H1 (cell line): ENCODE measurements around the gene L3MBTL4. TPM values are rescaled to one million over a fixed set of nuclear protein-coding genes. Genes with fewer than 3 reads are reported as not detected.

Source experiments
- CTCF ChIA-PET: fragments of 300-600 bp; sonication (Branson Sonifier 250); formaldehyde crosslinking; loops from one replicate; lab custom pipeline; 2021; ENCODE audit not compliant: partially characterized antibody; lab: Charles Lee
- POLR2A ChIA-PET: fragments of 300-600 bp; sonication (Branson Sonifier 250); formaldehyde crosslinking; loops from one replicate; lab custom pipeline; 2021; ENCODE audit warnings: inconsistent platforms; ENCODE audit not compliant: partially characterized antibody; lab: Charles Lee
- DNase-seq, 2 experiments: peaks; one replicate each; pipeline versions ENCODE4 v3.0.0 to v3.0.0-alpha.2; 2010 to 2022; ENCODE audit warnings: low spot score in 2 of 2, low read depth in 1 of 2, mixed read lengths in 1 of 2
- FAIRE-seq: peaks from 2 replicates; lab custom pipeline; 2011; peaks lifted over from hg19 to GRCh38; lab: Jason Lieb, UNC
- H2AFZ ChIP-seq: 2 replicates; pipeline ENCODE4 v1.8.1; 2012; ENCODE audit warnings: low read length, inconsistent platforms
- H2AK5ac ChIP-seq: 2 replicates; pipeline ENCODE4 v1.6.1; 2013; ENCODE audit warnings: low read depth, low read length
- H2BK120ac ChIP-seq: replicated peaks from 2 replicates; pipeline ENCODE3; 2013; ENCODE audit warnings: low read depth, low read length, inconsistent platforms
- H2BK12ac ChIP-seq: 2 replicates; pipeline ENCODE4 v1.6.1; 2013; ENCODE audit warnings: low read depth, low read length
- H2BK15ac ChIP-seq: 2 replicates; pipeline ENCODE4 v1.6.1; 2013; ENCODE audit warnings: low read length
- H2BK20ac ChIP-seq: 2 replicates; pipeline ENCODE4 v1.6.1; 2013; ENCODE audit warnings: low read length
- H2BK5ac ChIP-seq: 2 replicates; pipeline ENCODE4 v1.6.1; 2013; ENCODE audit warnings: low read depth, low read length
- H3K14ac ChIP-seq: 2 replicates; pipeline ENCODE4 v1.6.1; 2013; ENCODE audit warnings: inconsistent platforms; ENCODE audit not compliant: insufficient read length
- H3K18ac ChIP-seq: 2 replicates; pipeline ENCODE4 v1.6.1; 2013; ENCODE audit warnings: low read length; ENCODE audit errors: extremely low read depth
- H3K23ac ChIP-seq: 2 replicates; pipeline ENCODE4 v1.6.1; 2013; ENCODE audit warnings: inconsistent platforms; ENCODE audit not compliant: insufficient read length
- H3K23me2 ChIP-seq: 2 replicates; pipeline ENCODE4 v1.6.1; 2013; ENCODE audit warnings: low read depth, low read length
- H3K27ac ChIP-seq: 2 replicates; pipeline ENCODE4 v1.6.1; 2011; ENCODE audit warnings: low read depth, low read length, inconsistent platforms
- H3K27me3 ChIP-seq, 4 experiments: replicated peaks in 1 of 4; 1 replicate in 1 of 4; 2 replicates in 3 of 4; pipeline versions ENCODE4 v1.6.1 to v1.8.1; 2011 to 2013; ENCODE audit warnings: low read length in 3 of 4, mild to moderate bottlenecking in 3 of 4, inconsistent platforms in 2 of 4, mixed read lengths in 2 of 4, moderate library complexity in 1 of 4; ENCODE audit not compliant: control insufficient read depth in 3 of 4, insufficient read depth in 3 of 4; ENCODE audit errors: extremely low read depth in 1 of 4
- H3K36me3 ChIP-seq, 4 experiments: 2 replicates each; pipeline versions ENCODE4 v1.6.1 to v1.8.1; 2011 to 2013; ENCODE audit warnings: mild to moderate bottlenecking in 4 of 4, low read length in 3 of 4, moderate library complexity in 2 of 4, control low read depth in 1 of 4, inconsistent platforms in 1 of 4; ENCODE audit not compliant: insufficient read depth in 4 of 4, control insufficient read depth in 2 of 4
- H3K4ac ChIP-seq: replicated peaks from 2 replicates; pipeline ENCODE3; 2013; ENCODE audit warnings: low read length, low read depth, mixed read lengths, inconsistent platforms; ENCODE audit not compliant: insufficient read length
- H3K4me1 ChIP-seq, 4 experiments: replicated peaks in 1 of 4; 1 replicate in 1 of 4; 2 replicates in 3 of 4; pipeline versions ENCODE4 v1.6.1 to v1.8.1; 2011 to 2013; ENCODE audit warnings: low read length in 3 of 4, inconsistent platforms in 2 of 4, mixed read lengths in 1 of 4; ENCODE audit not compliant: insufficient read depth in 4 of 4, control insufficient read depth in 3 of 4
- H3K4me2 ChIP-seq, 2 experiments: 2 replicates each; pipeline versions ENCODE4 v1.6.1 to v1.8.1; 2011 to 2013; ENCODE audit warnings: low read depth in 2 of 2, low read length in 2 of 2, control low read depth in 1 of 2, inconsistent platforms in 1 of 2, mild to moderate bottlenecking in 1 of 2; ENCODE audit not compliant: insufficient read depth in 1 of 2
- H3K4me3 ChIP-seq, 4 experiments: fragments of 200-600, 300-600 bp in 1 of 4; sonication (generic), shearing (Covaris generic), sonication (Bioruptor Twin) in 1 of 4; 2 replicates each; pipeline versions ENCODE4 v1.5.1 to v1.8.1; 2011 to 2016; ENCODE audit warnings: low read length in 4 of 4, low read depth in 3 of 4, control low read depth in 2 of 4, inconsistent platforms in 2 of 4, mild to moderate bottlenecking in 2 of 4, mixed read lengths in 1 of 4, moderate library complexity in 1 of 4; ENCODE audit not compliant: insufficient read depth in 2 of 4; ENCODE audit errors: extremely low read depth in 1 of 4
- H3K56ac ChIP-seq: replicated peaks from 2 replicates; pipeline ENCODE3; 2013; ENCODE audit warnings: low read depth, mild to moderate bottlenecking, mixed read lengths, low read length, inconsistent platforms; ENCODE audit not compliant: insufficient read length
- H3K79me1 ChIP-seq: 2 replicates; pipeline ENCODE4 v1.6.1; 2013; ENCODE audit warnings: low read depth, low read length, control low read depth
- H3K79me2 ChIP-seq, 2 experiments: 2 replicates each; pipeline versions ENCODE4 v1.6.1 to v1.8.1; 2012 to 2013; ENCODE audit warnings: low read length in 2 of 2, mild to moderate bottlenecking in 2 of 2, inconsistent platforms in 1 of 2; ENCODE audit not compliant: insufficient read depth in 2 of 2, control insufficient read depth in 1 of 2
- H3K9ac ChIP-seq, 4 experiments: replicated peaks in 1 of 4; 1 replicate in 1 of 4; 2 replicates in 3 of 4; pipeline versions ENCODE4 v1.6.1 to v1.8.1; 2011 to 2013; ENCODE audit warnings: low read depth in 3 of 4, low read length in 3 of 4, control low read depth in 2 of 4, mild to moderate bottlenecking in 2 of 4, moderate library complexity in 2 of 4, inconsistent platforms in 1 of 4; ENCODE audit errors: extremely low read depth in 1 of 4
- H3K9me3 ChIP-seq, 2 experiments: 2 replicates each; pipeline versions ENCODE4 v1.6.1 to v1.8.1; 2012 to 2013; ENCODE audit warnings: mild to moderate bottlenecking in 2 of 2, moderate library complexity in 2 of 2, control low read depth in 1 of 2, inconsistent platforms in 1 of 2, low read depth in 1 of 2, low read length in 1 of 2, mixed read lengths in 1 of 2; ENCODE audit not compliant: insufficient read depth in 2 of 2
- H4K20me1 ChIP-seq, 2 experiments: replicated peaks in 1 of 2; 2 replicates each; pipeline versions ENCODE3 to v1.8.1; 2011 to 2013; ENCODE audit warnings: inconsistent platforms in 2 of 2, low read length in 2 of 2, mild to moderate bottlenecking in 1 of 2; ENCODE audit not compliant: insufficient read depth in 2 of 2, control insufficient read depth in 1 of 2
- H4K5ac ChIP-seq: 2 replicates; pipeline ENCODE4 v1.6.1; 2013; ENCODE audit warnings: low read length, low read depth, mixed read lengths, inconsistent platforms; ENCODE audit not compliant: insufficient read length
- H4K8ac ChIP-seq: 2 replicates; pipeline ENCODE4 v1.8.0; 2013; ENCODE audit warnings: mild to moderate bottlenecking, moderate library complexity, low read length, inconsistent platforms; ENCODE audit not compliant: insufficient read depth; ENCODE audit errors: extremely low read depth
- H4K91ac ChIP-seq: replicated peaks from 2 replicates; pipeline ENCODE3; 2013; ENCODE audit warnings: low read length, mixed read lengths, inconsistent platforms; ENCODE audit not compliant: insufficient read length
- BACH1 ChIP-seq: IDR thresholded peaks from 2 replicates; pipeline ENCODE4 v1.6.1; 2012; ENCODE audit warnings: low read length, improper control_type of control experiment
- BRCA1 ChIP-seq: IDR thresholded peaks from 2 replicates; pipeline ENCODE4 v1.6.1; 2012; ENCODE audit warnings: low read depth, low read length, improper control_type of control experiment
- CHD2 ChIP-seq: IDR thresholded peaks from 2 replicates; pipeline ENCODE4 v1.6.1; 2012; ENCODE audit warnings: low read length, improper control_type of control experiment
- CTBP2 ChIP-seq: IDR thresholded peaks from 2 replicates; pipeline ENCODE4 v1.7.0; 2011; ENCODE audit warnings: borderline replicate concordance, mild to moderate bottlenecking, moderate library complexity, mixed read lengths, low read length; ENCODE audit not compliant: insufficient read depth, insufficient read length
- JUND ChIP-seq: IDR thresholded peaks from 2 replicates; pipeline ENCODE4 v1.6.1; 2011; ENCODE audit warnings: mild to moderate bottlenecking, improper control_type of control experiment, low read length
- NRF1 ChIP-seq: IDR thresholded peaks from 2 replicates; pipeline ENCODE4 v1.6.1; 2011; ENCODE audit warnings: mild to moderate bottlenecking, low read depth, low read length, improper control_type of control experiment
- RBBP5 ChIP-seq: IDR thresholded peaks from 2 replicates; pipeline ENCODE4 v1.7.1; 2012; ENCODE audit warnings: low read depth, mild to moderate bottlenecking, inconsistent platforms, low read length, moderate library complexity, borderline replicate concordance
- SIN3A ChIP-seq, 2 experiments: IDR thresholded peaks in 1 of 2; conservative IDR thresholded peaks in 1 of 2; 2 replicates each; pipeline ENCODE4 v1.6.1; 2011 to 2012; ENCODE audit warnings: low read length in 2 of 2, improper control_type of control experiment in 1 of 2, low read depth in 1 of 2, mild to moderate bottlenecking in 1 of 2
- SP2 ChIP-seq: IDR thresholded peaks from 2 replicates; pipeline ENCODE4 v1.6.1; 2012; ENCODE audit warnings: mild to moderate bottlenecking, low read length, inconsistent platforms
- SUZ12 ChIP-seq: fragments of 200-600 bp; sonication (generic); IDR thresholded peaks from 2 replicates; pipeline ENCODE4 v1.6.1; 2012; ENCODE audit warnings: mild to moderate bottlenecking, inconsistent platforms, low read length, moderate library complexity, mixed read lengths
- TAF7 ChIP-seq: optimal IDR thresholded peaks from 2 replicates; pipeline ENCODE3; 2011; ENCODE audit warnings: low read depth, mild to moderate bottlenecking, inconsistent platforms, low read length, moderate library complexity, borderline replicate concordance
- WGBS, 2 experiments: shearing (Covaris generic) in 1 of 2; methylation state at CpG; one replicate each; pipeline versions ENCODE4 v1.1.6 to v1.1.7; 2013 to 2015; ENCODE audit warnings: low lambda C conversion rate in 2 of 2, mixed read lengths in 2 of 2, inconsistent platforms in 1 of 2, low coverage in 1 of 2, missing lambda C conversion rate in 1 of 2; ENCODE audit not compliant: insufficient replicate concordance in 2 of 2, insufficient coverage in 1 of 2, insufficient read length in 1 of 2; ENCODE audit errors: extremely low coverage in 1 of 2, missing lambda C conversion rate in 1 of 2; 5-methylcytosine and 5-hydroxymethylcytosine counted together
- polyA plus RNA-seq, 7 experiments: library from polyadenylated mRNA; depleted of rRNA in 3 of 7; stranded (reverse) in 5 of 7; unstranded in 2 of 7; fragments of >200 nt in 5 of 7; fragments of 200-250 nt in 2 of 7; gene quantifications; 1 replicate in 5 of 7; 2 replicates in 1 of 7; 4 replicates in 1 of 7; pipeline versions ENCODE4 v1.2.1 to v1.2.3, GENCODE V29; 2011 to 2013; ENCODE audit warnings: missing spikeins in 2 of 7, mixed read lengths in 2 of 7
- total RNA-seq: library from RNA; stranded (reverse); fragmentation: NEBNext Ultra II Directional; extraction: Animal tissue kit (Norgen Biotek cat#: 25700); gene quantifications from 2 replicates; pipeline ENCODE4 v1.2.1, GENCODE V29; 2021
- TF ChIP-seq, protein P1 (sequence below): IDR thresholded peaks from 2 replicates; pipeline ENCODE4 v1.6.1; 2012; ENCODE audit warnings: low read length, inconsistent platforms

L3MBTL4 gene
- total and polyA plus RNA-seq, 2 of the 8 experiments (the other 6 are each of a cell fraction or from before 2014, with no cell fraction given), result 1.0 to 2.1 TPM

DNA sequence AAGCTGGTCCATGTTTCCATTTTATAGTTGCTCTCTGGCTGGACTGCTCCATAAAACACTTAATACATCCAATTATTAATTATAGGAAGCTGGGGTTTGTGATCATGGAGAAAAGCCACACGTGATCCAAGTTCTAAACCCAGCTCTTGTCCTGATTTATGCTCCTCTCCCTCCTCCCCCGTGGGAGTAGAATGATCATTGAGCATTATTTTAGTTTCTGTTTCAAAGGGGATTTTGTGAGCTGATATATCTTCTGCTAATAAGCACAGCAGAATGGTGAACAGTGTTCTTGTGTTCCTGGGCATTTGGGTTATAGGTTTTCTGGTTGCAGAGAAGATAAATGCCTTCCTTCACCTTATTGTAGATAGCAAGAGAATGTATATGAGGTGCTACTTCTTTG, 383.7 kb downstream of the L3MBTL4 start:
- H4K20me1 ChIP-seq, result peaks cover 0 to 2% of the 10 kb centered on the region in 2 experiments
- H3K9ac ChIP-seq, result no peak overlapping the region
- no peak overlapping the region for H3K27ac ChIP-seq
- ChIA-PET POLR2A (no interaction called here), CTCF (interaction anchor here (1.1 kb wide), 1 partner anchor 14 kb away, joined by 5 read pairs; no protein-coding TSS in a partner anchor)
- 0 out of 4 replicates have a peak, but pooled peaks cover 0 to 2% of the 10 kb centered on the region in 2 experiments for H3K9me3 ChIP-seq
- H2BK20ac ChIP-seq, result no peak overlapping the region
- WGBS, 2 experiments, result 82% methylated on average over 2 of the region's 2 CpGs; no CpG with 5 or more reads in 1 of the 2 experiments
- H2AK5ac ChIP-seq, result no peak overlapping the region
- no peak overlapping the region for H4K91ac ChIP-seq
- no peaks in the 10 kb centered on the region for H3K79me1 ChIP-seq
- FAIRE-seq (no peak), DNase-seq (no peak)
- H2BK5ac ChIP-seq, result no peak overlapping the region
- no peak overlapping the region for H3K23ac ChIP-seq
- H3K4ac ChIP-seq, result no peak overlapping the region
- no peak overlapping the region for H2AFZ ChIP-seq
- H3K4me2 ChIP-seq, result no peak overlapping the region
- H3K23me2 ChIP-seq, result no peaks in the 10 kb centered on the region
- no peaks in the 10 kb centered on the region for H3K27me3 ChIP-seq
- H2BK120ac ChIP-seq, result no peak overlapping the region
- no peak overlapping the region for H2BK12ac ChIP-seq
- no peak overlapping the region for H4K8ac ChIP-seq
- H3K18ac ChIP-seq, result no peak overlapping the region
- H3K36me3 ChIP-seq, result no peaks in the 10 kb centered on the region
- H2BK15ac ChIP-seq, result no peak overlapping the region
- H4K5ac ChIP-seq, result no peak overlapping the region
- no peak overlapping the region for H3K14ac ChIP-seq
- H3K56ac ChIP-seq, result no peak overlapping the region
- no peaks in the 10 kb centered on the region for H3K79me2 ChIP-seq
- H3K4me3 ChIP-seq, result no peak overlapping the region
- H3K4me1 ChIP-seq, result no peaks in the 10 kb centered on the region
- TF ChIP-seq NRF1 (no peak), BACH1 (no peak), CHD2 (no peak), SIN3A (conservative IDR thresholded peaks at IDR 0.05 in 1 of 2, IDR thresholded peaks at IDR 0.05 in 1 of 2; ENCODE audit: low read depth in 1 of 2, low read length in 2 of 2) (no peak), SUZ12 (no peak), CTBP2 (no peak), TAF7 (no peak), RBBP5 (no peak), SP2 (no peak), JUND (no peak), BRCA1 (no peak)
- TF ChIP-seq, protein P1, sequence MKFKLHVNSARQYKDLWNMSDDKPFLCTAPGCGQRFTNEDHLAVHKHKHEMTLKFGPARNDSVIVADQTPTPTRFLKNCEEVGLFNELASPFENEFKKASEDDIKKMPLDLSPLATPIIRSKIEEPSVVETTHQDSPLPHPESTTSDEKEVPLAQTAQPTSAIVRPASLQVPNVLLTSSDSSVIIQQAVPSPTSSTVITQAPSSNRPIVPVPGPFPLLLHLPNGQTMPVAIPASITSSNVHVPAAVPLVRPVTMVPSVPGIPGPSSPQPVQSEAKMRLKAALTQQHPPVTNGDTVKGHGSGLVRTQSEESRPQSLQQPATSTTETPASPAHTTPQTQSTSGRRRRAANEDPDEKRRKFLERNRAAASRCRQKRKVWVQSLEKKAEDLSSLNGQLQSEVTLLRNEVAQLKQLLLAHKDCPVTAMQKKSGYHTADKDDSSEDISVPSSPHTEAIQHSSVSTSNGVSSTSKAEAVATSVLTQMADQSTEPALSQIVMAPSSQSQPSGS, result no peak
